GM19035 (cell line): Measurements from ENCODE around the gene GPBP1L1.

Experiments used
- ATAC-seq: cut with Tn5 transposase; IDR thresholded peaks from one replicate; pipeline ENCODE4 v1.9.1; 2021; ENCODE audit not compliant: unreplicated experiment

Gene GPBP1L1

DNA sequence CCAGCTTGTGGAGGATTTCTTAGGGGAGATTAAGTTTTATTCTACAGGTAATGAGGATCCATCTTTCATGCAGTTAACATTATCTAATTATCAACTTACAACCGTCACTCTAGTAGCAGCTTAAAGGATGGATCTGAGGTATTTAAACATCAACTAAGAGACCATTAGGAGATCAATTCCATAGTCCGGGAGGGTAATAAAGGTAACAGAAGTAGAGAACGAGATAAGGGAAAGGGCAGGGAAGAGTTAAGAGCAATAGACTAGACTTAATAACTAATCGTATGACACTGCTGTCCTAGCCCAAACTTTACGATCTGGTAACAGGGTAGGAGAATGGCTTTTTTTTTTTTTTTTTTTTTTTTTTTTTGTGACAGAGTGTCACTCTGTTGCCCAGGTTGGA, 43.0 kb downstream of the GPBP1L1 start:
- ATAC-seq, result no peak

DNA sequence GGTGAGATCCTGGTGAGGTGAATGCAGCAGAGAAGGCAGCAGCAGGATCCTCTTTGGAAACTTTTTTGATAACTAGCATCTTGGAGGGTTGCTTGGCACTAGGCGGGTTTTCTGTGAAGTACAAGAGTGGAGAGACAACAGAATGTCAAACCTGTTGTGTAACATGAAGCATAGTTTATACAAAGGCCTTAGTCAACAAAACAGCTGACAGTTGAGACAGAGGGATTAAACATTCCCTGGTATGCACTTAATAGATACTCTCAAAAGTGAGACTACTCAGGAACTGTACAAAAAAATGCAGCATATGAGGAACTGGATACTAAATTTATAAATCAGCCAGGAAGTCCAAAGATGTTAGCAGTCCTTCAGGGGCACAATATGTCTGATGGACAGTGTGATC, 46.0 kb downstream of the GPBP1L1 start:
- ATAC-seq, result no peak

DNA sequence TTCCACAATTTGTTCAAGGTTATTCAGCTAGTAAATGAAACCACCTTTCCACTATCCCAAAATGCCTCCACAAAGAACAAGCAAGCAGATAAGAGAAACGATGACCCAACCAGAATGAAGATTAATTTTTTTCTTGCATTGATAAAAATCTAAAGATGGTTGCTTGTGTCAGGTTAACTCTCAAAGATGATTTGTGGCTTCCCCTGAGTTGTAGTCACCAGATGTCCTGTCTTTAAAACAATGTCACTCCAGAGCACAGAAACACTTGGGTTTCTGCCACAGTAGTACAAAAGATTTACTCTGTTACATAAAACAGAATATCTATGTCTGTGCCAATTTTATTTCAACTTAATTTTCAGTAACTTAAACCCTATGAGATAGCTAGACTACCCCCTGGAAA, 51.1 kb downstream of the GPBP1L1 start:
- no peak for ATAC-seq

GRCh38 chr1:45630429-45630828, 55.9 kb downstream of the GPBP1L1 start:
- ATAC-seq, result no peak

DNA sequence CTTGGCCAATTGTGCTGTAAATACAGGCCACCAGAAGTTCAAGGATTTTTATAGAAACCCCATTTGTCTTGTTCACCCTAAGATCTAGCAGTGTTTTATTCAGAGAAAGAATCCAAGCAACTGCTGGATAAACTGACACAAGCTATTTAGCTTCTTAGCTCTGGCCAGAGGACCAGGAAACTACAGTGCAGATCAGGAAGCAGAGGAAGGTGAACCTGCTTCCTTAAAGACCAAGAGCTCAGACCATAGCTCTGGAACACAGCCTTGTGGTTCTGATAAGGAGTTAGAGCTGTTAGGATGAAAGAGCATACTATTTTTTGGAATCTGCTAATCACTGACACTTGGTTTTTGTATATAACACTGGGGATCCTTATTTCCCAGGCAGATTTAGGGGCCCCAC, 57.3 kb downstream of the GPBP1L1 start:
- ATAC-seq, result no peak

- no peak for ATAC-seq
Observed at GRCh38 chr1:45623972-45624371, 62.4 kb downstream of the GPBP1L1 start, which contains the start of gene CCDC17. TSS of gene CCDC17 (minus strand) at chr1:45624054. CDS start at chr1:45623909, 145 bp downstream.

DNA sequence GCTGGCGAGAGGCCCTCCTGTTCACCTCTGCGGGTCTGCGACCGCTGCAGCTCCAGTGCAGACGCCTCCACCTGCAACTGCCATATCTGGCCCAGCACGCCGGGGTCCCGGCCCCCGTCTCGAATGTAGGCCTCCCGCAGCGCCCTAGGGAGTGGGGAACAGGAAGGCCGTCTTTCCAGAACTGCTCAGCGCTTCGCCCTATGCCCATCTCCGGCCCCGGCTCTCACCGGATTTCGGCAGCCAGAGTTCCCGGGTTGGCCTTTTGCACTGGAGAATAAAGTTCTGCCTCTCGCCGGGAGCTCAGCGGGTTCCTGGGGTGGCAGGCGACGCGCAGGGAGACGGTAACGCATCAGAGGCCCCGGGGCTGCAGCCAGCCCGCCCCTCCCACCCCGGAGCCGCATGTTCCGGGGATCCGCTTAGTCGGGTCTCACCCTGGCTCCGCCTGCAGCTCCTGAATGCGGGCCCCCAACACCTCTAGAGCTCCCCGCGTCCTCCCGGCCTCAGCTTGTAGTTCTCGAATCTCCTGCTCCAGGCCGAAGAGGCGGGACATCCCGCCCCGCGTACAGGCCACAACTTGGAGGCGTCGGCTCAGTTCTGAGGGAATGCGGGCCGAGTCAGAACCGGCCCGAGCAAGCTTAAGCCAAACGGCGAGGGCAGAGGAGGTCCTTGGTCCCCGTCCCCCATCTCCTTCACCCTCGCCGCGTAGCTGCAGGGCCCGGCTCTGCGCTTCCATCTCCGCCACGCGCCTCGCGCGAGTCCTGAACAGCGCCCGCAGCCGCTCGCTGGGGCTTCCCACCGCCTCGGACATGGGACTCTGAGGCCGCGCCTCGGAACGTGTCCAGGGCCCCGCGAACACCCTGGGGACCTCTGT, 63.6 kb downstream of the GPBP1L1 start:
- no peak for ATAC-seq

DNA sequence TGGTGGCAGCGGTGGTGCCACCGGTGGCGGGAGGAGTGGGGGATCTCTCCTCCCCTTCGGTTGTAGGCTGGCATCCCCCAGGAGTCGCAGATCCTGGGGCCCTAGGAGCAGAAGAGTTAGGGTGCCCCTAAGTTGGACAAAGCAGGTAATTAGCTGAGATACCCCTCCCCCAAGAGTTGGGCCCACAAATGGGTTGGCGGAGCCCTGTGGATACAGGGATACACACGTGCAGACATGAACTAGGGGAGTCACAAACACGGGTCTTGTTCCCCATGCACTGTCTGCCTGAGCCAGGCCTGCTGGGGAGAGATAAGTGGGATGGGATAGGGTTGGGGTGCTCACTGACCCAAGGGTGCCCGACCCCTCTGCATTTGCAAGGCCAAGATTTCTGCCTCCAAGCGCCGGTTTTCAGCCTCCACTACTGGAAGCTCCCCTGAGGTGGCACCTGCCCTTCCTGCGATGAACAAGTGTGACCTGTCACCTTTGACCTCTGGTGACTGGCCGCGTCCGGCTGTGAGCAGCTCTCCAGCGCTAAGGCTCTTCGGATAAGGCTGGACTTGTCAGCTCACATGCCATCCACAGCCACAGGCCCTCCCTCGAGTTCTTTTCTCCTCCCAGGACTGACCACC, 64.3 kb downstream of the GPBP1L1 start:
- no peak for ATAC-seq

GRCh38 chr1:45621501-45621836, 64.9 kb downstream of the GPBP1L1 start:
- ATAC-seq, result no peak

GRCh38 chr1:45620588-45621500, 65.5 kb downstream of the GPBP1L1 start:
- ATAC-seq, result no peak

GRCh38 chr1:45619149-45619921, 67.0 kb downstream of the GPBP1L1 start:
- ATAC-seq, result no peak

GRCh38 chr1:45617618-45618017, 68.7 kb downstream of the GPBP1L1 start:
- no peak for ATAC-seq

- ATAC-seq, result no peak
Observed at GRCh38 chr1:45615885-45616284, 70.4 kb downstream of the GPBP1L1 start.

DNA sequence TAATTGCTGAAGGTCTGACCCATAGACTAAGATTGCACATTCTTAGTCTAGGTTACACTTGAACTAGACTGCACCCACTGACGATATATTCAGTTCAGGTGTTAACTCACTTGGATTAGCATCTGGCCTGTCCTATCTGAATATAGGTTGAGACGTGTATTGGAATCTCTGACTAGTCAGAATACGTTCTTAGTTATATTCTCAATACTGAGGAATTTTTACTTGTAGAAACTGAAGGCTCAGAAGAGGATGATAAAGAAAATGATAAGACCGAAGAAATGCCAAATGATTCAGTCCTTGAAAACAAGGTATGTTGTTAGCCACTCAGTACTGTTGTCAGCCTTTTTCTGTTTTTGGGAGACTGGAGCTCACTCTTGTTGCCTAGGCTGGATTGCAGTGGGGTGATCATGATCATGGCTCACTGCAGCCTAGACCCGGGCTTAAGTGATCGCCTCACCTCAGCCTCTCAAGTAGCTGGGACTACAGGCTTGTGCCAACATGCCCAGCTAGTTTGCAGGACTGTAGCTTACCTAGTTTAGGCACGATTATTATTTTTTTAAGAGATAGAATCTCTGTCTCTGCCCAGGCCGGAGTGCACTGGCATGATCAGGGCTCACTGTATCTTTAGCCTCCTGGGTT, 73.3 kb downstream of the GPBP1L1 start:
- no peak for ATAC-seq

GRCh38 chr1:45610589-45611226, 75.6 kb downstream of the GPBP1L1 start:
- no peak for ATAC-seq

DNA sequence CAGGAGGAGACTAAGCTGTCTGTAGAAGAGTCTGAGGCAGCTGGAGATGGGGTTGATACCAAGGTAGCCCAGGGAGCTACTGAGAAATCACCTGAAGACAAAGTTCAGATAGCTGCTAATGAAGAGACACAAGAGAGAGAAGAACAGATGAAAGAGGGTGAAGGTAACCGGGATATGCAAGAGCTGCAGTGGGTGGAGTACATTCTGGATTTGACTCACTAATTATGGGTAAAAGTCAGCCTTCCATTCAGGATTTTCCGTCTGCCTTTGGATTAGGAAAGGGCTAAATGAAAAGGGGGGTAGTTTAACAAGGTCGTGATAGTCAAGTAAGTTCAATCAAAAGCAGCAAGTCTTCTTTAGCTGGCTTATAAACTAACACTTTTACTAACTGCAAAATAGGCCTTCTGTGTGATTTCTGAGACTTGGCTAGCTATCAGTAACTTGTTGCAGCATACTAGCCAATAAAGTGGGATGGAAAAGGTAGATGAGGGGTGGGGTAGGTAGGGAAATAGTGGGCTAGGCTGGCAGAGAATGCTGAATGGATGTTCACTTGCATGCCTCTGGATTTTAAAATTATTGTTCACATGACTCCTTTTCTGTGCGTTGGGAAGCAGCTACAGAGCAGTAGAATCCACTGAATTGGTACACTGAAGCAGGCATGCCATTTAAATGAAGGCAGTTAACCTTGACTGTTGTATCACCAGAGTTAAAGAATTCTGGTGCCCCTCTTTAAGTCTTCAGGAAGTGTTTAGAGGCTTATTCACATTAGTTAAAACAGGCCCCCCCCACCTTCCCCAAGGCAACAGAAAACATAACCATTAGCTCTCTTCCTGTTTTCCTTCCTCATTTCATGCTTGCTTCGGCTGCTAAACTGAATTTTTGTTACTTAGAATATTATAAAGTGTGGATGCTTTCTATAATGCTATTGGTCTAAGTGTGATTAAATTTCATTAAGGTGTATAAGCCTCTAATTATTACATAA, 77.9 kb downstream of the GPBP1L1 start:
- no peak for ATAC-seq

GRCh38 chr1:45607404-45608074, 78.8 kb downstream of the GPBP1L1 start:
- no peak for ATAC-seq

GRCh38 chr1:45604239-45604638, 82.1 kb downstream of the GPBP1L1 start:
- ATAC-seq, result no peak
